B cell (primary cell): ENCODE results near the gene ZNF850. TPM values are rescaled to one million over a fixed set of nuclear protein-coding genes. Genes with fewer than 3 reads are reported as not detected.

ENCODE experiments used
- ATAC-seq: fragments of 200-7000 bp; cut with Tn5 transposase; one replicate; pipeline ENCODE4 v1.10.0; 2021; ENCODE audit warnings: low read depth, mild to moderate bottlenecking, moderate number of reproducible peaks, moderate library complexity
- CTCF ChIA-PET: fragments of 350-600 bp; sonication (Branson Sonifier 250); formaldehyde crosslinking; loops from one replicate; lab custom pipeline; 2021; ENCODE audit warnings: antibody characterized with exemption, inconsistent platforms; lab: Charles Lee
- POLR2A ChIA-PET: fragments of 350-600 bp; sonication (Branson Sonifier 250); formaldehyde crosslinking; loops from one replicate; lab custom pipeline; 2021; ENCODE audit warnings: antibody characterized with exemption; lab: Charles Lee
- DNase-seq: peaks from one replicate; pipeline ENCODE4 v3.0.0; 2013
- H2AFZ ChIP-seq: 2 replicates; pipeline ENCODE4 v1.6.1; 2012; ENCODE audit warnings: mild to moderate bottlenecking, low read depth, low read length; ENCODE audit not compliant: insufficient read depth, poor library complexity, severe bottlenecking
- H3K27ac ChIP-seq, 2 donors: 1 replicate in 1 of 2; 2 replicates in 1 of 2; pipeline ENCODE4 v1.5.1; 2012 to 2013; ENCODE audit warnings: low read length in 2 of 2, mild to moderate bottlenecking in 2 of 2, moderate library complexity in 1 of 2
- H3K27me3 ChIP-seq, 4 experiments: fragments of 200-600 bp in 1 of 4; sonication (generic) in 1 of 4; replicated peaks in 1 of 4; 1 replicate in 2 of 4; 2 replicates in 2 of 4; pipeline versions ENCODE4 v1.6.1 to v1.7.0; 2013 to 2016; ENCODE audit warnings: low read length in 3 of 4, mild to moderate bottlenecking in 2 of 4, mixed read lengths in 1 of 4, moderate library complexity in 1 of 4; ENCODE audit not compliant: insufficient read depth in 4 of 4, control insufficient read depth in 3 of 4; ENCODE audit errors: control extremely low read depth in 1 of 4
- H3K36me3 ChIP-seq, 2 experiments: replicated peaks in 1 of 2; 1 replicate in 1 of 2; 2 replicates in 1 of 2; pipeline versions ENCODE4 v1.6.1 to v1.7.1; 2013; ENCODE audit warnings: low read length in 1 of 2; ENCODE audit not compliant: insufficient read depth in 2 of 2, control insufficient read depth in 1 of 2; ENCODE audit errors: control extremely low read depth in 1 of 2, extremely low read depth in 1 of 2
- H3K4me1 ChIP-seq, 2 donors: fragments of 200-600 bp in 1 of 2; sonication (generic) in 1 of 2; 1 replicate in 1 of 2; 2 replicates in 1 of 2; pipeline versions ENCODE4 v1.5.1 to v1.6.1; 2013 to 2017; ENCODE audit warnings: low read length in 2 of 2; ENCODE audit not compliant: control insufficient read depth in 2 of 2, insufficient read depth in 2 of 2
- H3K4me2 ChIP-seq: replicated peaks from 2 replicates; pipeline ENCODE3; 2012; ENCODE audit warnings: mild to moderate bottlenecking, low read depth, low read length; ENCODE audit not compliant: poor library complexity, severe bottlenecking
- H3K4me3 ChIP-seq, 5 experiments: fragments of 200-600 bp in 1 of 5; sonication (generic) in 1 of 5; 1 replicate in 3 of 5; 2 replicates in 2 of 5; pipeline versions ENCODE4 v1.5.1 to v1.7.0; 2011 to 2016; ENCODE audit warnings: low read length in 4 of 5, mild to moderate bottlenecking in 4 of 5, low read depth in 2 of 5, control low read depth in 1 of 5, moderate library complexity in 1 of 5; ENCODE audit not compliant: insufficient read depth in 1 of 5; ENCODE audit errors: control extremely low read depth in 1 of 5, extremely low read depth in 1 of 5
- H3K79me2 ChIP-seq: fragments of 200-600 bp; sonication (generic); one replicate; pipeline ENCODE4 v1.6.0; 2016; ENCODE audit warnings: low read length; ENCODE audit not compliant: control insufficient read depth, insufficient read depth
- H3K9ac ChIP-seq: fragments of 200-600 bp; sonication (generic); 2 replicates; pipeline ENCODE4 v1.6.1; 2017; ENCODE audit warnings: mild to moderate bottlenecking, low read length, moderate library complexity
- H3K9me3 ChIP-seq, 3 donors: one replicate each; pipeline versions ENCODE4 v1.6.1 to v1.7.1; 2013; ENCODE audit warnings: low read length in 2 of 3; ENCODE audit not compliant: control insufficient read depth in 2 of 3, insufficient read depth in 1 of 3; ENCODE audit errors: control extremely low read depth in 1 of 3
- H4K20me1 ChIP-seq: 2 replicates; pipeline ENCODE4 v1.6.0; 2012; ENCODE audit warnings: mild to moderate bottlenecking, low read length; ENCODE audit not compliant: insufficient read depth, control insufficient read depth, poor library complexity, severe bottlenecking
- H3K27ac Mint-ChIP-seq: one replicate; pipeline ENCODE4 v1.8.0; 2021; ENCODE audit warnings: mixed read lengths
- H3K27me3 Mint-ChIP-seq: one replicate; pipeline ENCODE4 v1.8.0; 2021; ENCODE audit warnings: mixed read lengths
- H3K4me1 Mint-ChIP-seq: one replicate; pipeline ENCODE4 v1.8.0; 2021; ENCODE audit warnings: mixed read lengths
- H3K4me3 Mint-ChIP-seq: one replicate; pipeline ENCODE4 v1.8.0; 2021; ENCODE audit warnings: mixed read lengths
- H3K9me3 Mint-ChIP-seq: one replicate; pipeline ENCODE4 v1.8.0; 2022; ENCODE audit warnings: mixed read lengths; ENCODE audit not compliant: insufficient read depth
- CTCF ChIP-seq: fragments of 200-600 bp; IDR thresholded peaks from one replicate; pipeline ENCODE4 v1.8.0; 2022; ENCODE audit warnings: antibody characterized with exemption, mild to moderate bottlenecking
- EZH2 ChIP-seq: IDR thresholded peaks from 2 replicates; pipeline ENCODE4 v1.6.1; 2012; ENCODE audit warnings: borderline replicate concordance, low read depth, mild to moderate bottlenecking, moderate library complexity, low read length; ENCODE audit not compliant: insufficient read depth, poor library complexity, severe bottlenecking
- WGBS: methylation state at CpG from one replicate; pipeline ENCODE4 v1.1.5; 2013; ENCODE audit warnings: missing lambda C conversion rate; ENCODE audit not compliant: insufficient coverage; 5-methylcytosine and 5-hydroxymethylcytosine counted together
- intact Hi-C: fragments of 100-400 bp; cut with micrococcal nuclease; formaldehyde crosslinking; loops from one replicate; pipeline ENCODE4 v1.10.0; 2022
- polyA plus RNA-seq: library from polyadenylated mRNA; depleted of rRNA; stranded (reverse); fragments of >200 nt; gene quantifications from 2 replicates; pipeline ENCODE4 v1.2.3, GENCODE V29; 2012
- total RNA-seq, 2 donors: library from RNA; stranded (reverse); fragments of 120-200 nt in 1 of 2; gene quantifications; 1 replicate in 1 of 2; 2 replicates in 1 of 2; pipeline versions ENCODE4 v1.2.3 to v1.2.4, GENCODE V29; 2013 to 2022

ZNF850 gene
- total and polyA plus RNA-seq, 2 donors (not counting 1 experiment from before 2014, with no cell fraction given): 2.0 to 6.0 TPM

GRCh38 chr19:36748431-36749275 is 24.0 kb downstream of the ZNF850 start:
- Histone ChIP-seq H3K36me3 (peaks cover 32 to 40% of the 10 kb centered on the region in 2 experiments), H3K9ac (no peak overlapping the region), H3K27me3 (no peaks in the 10 kb centered on the region), H3K79me2 (no peaks in the 10 kb centered on the region), H3K4me1 (no peaks in the 10 kb centered on the region), H3K4me2 (no peak overlapping the region), H2AFZ (no peak overlapping the region), H4K20me1 (no peaks in the 10 kb centered on the region), H3K27ac (no peak overlapping the region), H3K4me3 (no peak overlapping the region), H3K9me3 (peaks cover 38 to 94% (median 68%) of the 10 kb centered on the region in 3 donors)
- ChIA-PET CTCF (no interaction called here), POLR2A (no interaction called here)
- no peak for ATAC-seq
- no peak overlapping the region for H3K27ac Mint-ChIP-seq
- TF ChIP-seq EZH2: no peak
- TF ChIP-seq CTCF: no peak
- peaks cover 33% of the 10 kb centered on the region for H3K9me3 Mint-ChIP-seq
- DNase-seq: no peak
- H3K4me1 Mint-ChIP-seq: no peaks in the 10 kb centered on the region
- H3K27me3 Mint-ChIP-seq: no peaks in the 10 kb centered on the region
- H3K4me3 Mint-ChIP-seq: no peak overlapping the region
- WGBS: no CpG with 5 or more reads among the region's 10 CpGs
- intact Hi-C loops: no loop called here

- intact Hi-C loops: no loop called here
- no peak overlapping the region for H2AFZ ChIP-seq
- peaks cover 38 to 91% (median 67%) of the 10 kb centered on the region in 3 donors for H3K9me3 ChIP-seq
- Mint-ChIP-seq H3K4me1 (no peaks in the 10 kb centered on the region), H3K27me3 (no peaks in the 10 kb centered on the region), H3K4me3 (no peak overlapping the region), H3K27ac (no peak overlapping the region), H3K9me3 (peaks cover 33% of the 10 kb centered on the region)
- POLR2A ChIA-PET: no interaction called here
- no peak for ATAC-seq
- no peaks in the 10 kb centered on the region for H3K4me1 ChIP-seq
- 100% methylated on average over 1 of the region's 10 CpGs for WGBS
- H3K4me3 ChIP-seq: no peak overlapping the region
- TF ChIP-seq EZH2 (no peak), CTCF (no peak)
- no peak overlapping the region for H3K9ac ChIP-seq
- H3K4me2 ChIP-seq: no peak overlapping the region
- H4K20me1 ChIP-seq: no peaks in the 10 kb centered on the region
- peaks cover 32 to 40% of the 10 kb centered on the region in 2 experiments for H3K36me3 ChIP-seq
- no peaks in the 10 kb centered on the region for H3K79me2 ChIP-seq
- no peak overlapping the region for H3K27ac ChIP-seq
- no peak for DNase-seq
- CTCF ChIA-PET: no interaction called here
- no peaks in the 10 kb centered on the region for H3K27me3 ChIP-seq
Measured at GRCh38 chr19:36747750-36748149, 24.9 kb downstream of the ZNF850 start.
